ENCODE results near the gene GNB1L. TPM values are rescaled to one million over a fixed set of nuclear protein-coding genes. Genes with fewer than 3 reads are reported as not detected.

The GNB1L gene
- total RNA-seq, 1 experiment from 2014 or later = 10.3 TPM

GRCh38 chr22:19850763-19851109 lies 3.9 kb downstream of the GNB1L start:
- peak overlapping the region; percentile 75 for H3K4me2 ChIP-seq
- no peaks in the 10 kb centered on the region; the same call in 1 of the 2 replicates for H4K20me1 ChIP-seq (ENCODE audit: insufficient read depth)
- peak overlapping the region; percentile 81; the same call in 1 of the 2 replicates for H3K27ac ChIP-seq
- H3K9me2 ChIP-seq (ENCODE audit: insufficient read depth) = no peaks in the 10 kb centered on the region
- H3K4me1 ChIP-seq (replicated peaks; ENCODE audit: insufficient read depth) = peaks cover 50% of the 10 kb centered on the region
- no peaks in the 10 kb centered on the region for H3K9me3 ChIP-seq (ENCODE audit: insufficient read depth, low read depth)
- no peaks in the 10 kb centered on the region for H3K36me3 ChIP-seq (ENCODE audit: low read depth)
- no peak for DNase-seq
- H3K79me2 ChIP-seq (ENCODE audit: low read depth) = peaks cover 66% of the 10 kb centered on the region
- no TSS peak for BruUV-seq (replicated peaks)
- H3F3A ChIP-seq (ENCODE audit: insufficient read depth, low read depth) = peaks cover 15% of the 10 kb centered on the region
- H3K4me3 ChIP-seq = no peak overlapping the region
- H2AFZ ChIP-seq = no peak overlapping the region
- POLR2A ChIA-PET (ENCODE audit: unreplicated experiment) = no interaction called here
- intact Hi-C loops (cut with micrococcal nuclease; ENCODE audit: unreplicated experiment) = loop anchor here (5.0 kb wide), 1 partner anchor 83 kb away; no protein-coding TSS in a partner anchor
- CTCF ChIA-PET = no interaction called here
- TF ChIP-seq EZH2 (IDR thresholded peaks at IDR 0.05; ENCODE audit: low read depth) = no peak
- TF ChIP-seq CTCF (conservative IDR thresholded peaks at IDR 0.05) = no peak
- H3K27me3 ChIP-seq (ENCODE audit: insufficient read depth, low read depth) = no peaks in the 10 kb centered on the region

- POLR2A ChIA-PET (ENCODE audit: unreplicated experiment) = interaction anchor here (0.6 kb wide), 1 partner anchor 1878 kb away, joined by 5 read pairs; no protein-coding TSS in a partner anchor
- BruUV-seq (replicated peaks) = no TSS peak
- H4K20me1 ChIP-seq (ENCODE audit: insufficient read depth) = no peaks in the 10 kb centered on the region; the same call in 1 of the 2 replicates
- no peaks in the 10 kb centered on the region for H3K36me3 ChIP-seq (ENCODE audit: low read depth)
- DNase-seq = peak; percentile 72 to 87
- no peak overlapping the region for H2AFZ ChIP-seq
- CTCF ChIA-PET = no interaction called here
- intact Hi-C loops (cut with micrococcal nuclease; ENCODE audit: unreplicated experiment) = loop anchor here (2.0 to 5.0 kb wide), 2 partner anchors 43 to 83 kb away; no protein-coding TSS in a partner anchor
- no peaks in the 10 kb centered on the region for H3K9me2 ChIP-seq (ENCODE audit: insufficient read depth)
- no peaks in the 10 kb centered on the region for H3K9me3 ChIP-seq (ENCODE audit: insufficient read depth, low read depth)
- H3K79me2 ChIP-seq (ENCODE audit: low read depth) = peaks cover 62% of the 10 kb centered on the region
- peak overlapping the region; percentile 31; the same call in 1 of the 2 replicates for H3K4me3 ChIP-seq
- H3F3A ChIP-seq (ENCODE audit: insufficient read depth, low read depth) = peaks cover 15% of the 10 kb centered on the region
- peak overlapping the region; percentile 75 for H3K4me2 ChIP-seq
- H3K27ac ChIP-seq = peak overlapping the region; percentile 81
- peaks cover 50% of the 10 kb centered on the region for H3K4me1 ChIP-seq (replicated peaks; ENCODE audit: insufficient read depth)
- TF ChIP-seq CTCF (conservative IDR thresholded peaks at IDR 0.05) = no peak
- no peak for TF ChIP-seq EZH2 (IDR thresholded peaks at IDR 0.05; ENCODE audit: low read depth)
- H3K27me3 ChIP-seq (ENCODE audit: insufficient read depth, low read depth) = no peaks in the 10 kb centered on the region
Measured at GRCh38 chr22:19849835-19850762, 4.6 kb downstream of the GNB1L start.

GRCh38 chr22:19848298-19849224 lies 6.1 kb downstream of the GNB1L start:
- TF ChIP-seq EZH2 (IDR thresholded peaks at IDR 0.05; ENCODE audit: low read depth) (no peak), CTCF (conservative IDR thresholded peaks at IDR 0.05) (no peak)
- Histone ChIP-seq H3K9me2 (ENCODE audit: insufficient read depth) (no peaks in the 10 kb centered on the region), H3K27ac (peak overlapping the region; percentile 81), H3K36me3 (ENCODE audit: low read depth) (no peaks in the 10 kb centered on the region), H4K20me1 (ENCODE audit: insufficient read depth) (no peaks in the 10 kb centered on the region; the same call in 1 of the 2 replicates), H3K4me3 (peak overlapping the region; percentile 31; the same call in 1 of the 2 replicates), H3F3A (ENCODE audit: insufficient read depth, low read depth) (peaks cover 15% of the 10 kb centered on the region), H2AFZ (no peak overlapping the region), H3K79me2 (ENCODE audit: low read depth) (peaks cover 52% of the 10 kb centered on the region), H3K27me3 (ENCODE audit: insufficient read depth, low read depth) (no peaks in the 10 kb centered on the region), H3K4me1 (replicated peaks; ENCODE audit: insufficient read depth) (peaks cover 50% of the 10 kb centered on the region), H3K9me3 (ENCODE audit: insufficient read depth, low read depth) (no peaks in the 10 kb centered on the region), H3K4me2 (peak overlapping the region; percentile 75)
- CTCF ChIA-PET = no interaction called here
- peak; percentile 78 to 84 for DNase-seq
- BruUV-seq (replicated peaks) = TSS peak; percentile 4
- intact Hi-C loops (cut with micrococcal nuclease; ENCODE audit: unreplicated experiment) = loop anchor here (2.0 kb wide), 1 partner anchor 42 kb away; no protein-coding TSS in a partner anchor
- POLR2A ChIA-PET (ENCODE audit: unreplicated experiment) = interaction anchor here (0.7 kb wide), 1 partner anchor 75 kb away, joined by 3 read pairs; no protein-coding TSS in a partner anchor
